H9 (cell line): ENCODE measurements around the gene SYT9. TPM values are rescaled to one million over a fixed set of nuclear protein-coding genes. Genes with fewer than 3 reads are reported as not detected.

ENCODE experiments used
- DNase-seq: peaks from one replicate; pipeline ENCODE4 v3.0.0-alpha.2; 2017
- H2AFZ ChIP-seq: one replicate; pipeline ENCODE4 v1.6.1; 2013; ENCODE audit warnings: mild to moderate bottlenecking, low read length, control low read depth, moderate library complexity
- H2AK5ac ChIP-seq: 2 replicates; pipeline ENCODE4 v1.6.1; 2013; ENCODE audit warnings: low read length, control low read depth, mixed read lengths; ENCODE audit not compliant: insufficient read length
- H2BK120ac ChIP-seq: one replicate; pipeline ENCODE4 v1.6.1; 2013; ENCODE audit warnings: low read depth, mild to moderate bottlenecking, low read length, control low read depth, inconsistent platforms; ENCODE audit not compliant: poor library complexity, severe bottlenecking
- H2BK12ac ChIP-seq: 2 replicates; pipeline ENCODE4 v1.6.1; 2013; ENCODE audit warnings: low read length, control low read depth, mixed read lengths, low read depth; ENCODE audit not compliant: insufficient read length
- H2BK15ac ChIP-seq: 2 replicates; pipeline ENCODE4 v1.6.1; 2013; ENCODE audit warnings: low read depth, low read length, control low read depth
- H2BK20ac ChIP-seq: one replicate; pipeline ENCODE4 v1.6.1; 2013; ENCODE audit warnings: low read depth, mild to moderate bottlenecking, low read length, control low read depth, inconsistent platforms; ENCODE audit not compliant: poor library complexity, severe bottlenecking
- H2BK5ac ChIP-seq: 2 replicates; pipeline ENCODE4 v1.6.1; 2013; ENCODE audit warnings: low read length, control low read depth, mixed read lengths; ENCODE audit not compliant: insufficient read length
- H3K14ac ChIP-seq: 2 replicates; pipeline ENCODE4 v1.6.1; 2013; ENCODE audit warnings: low read length, control low read depth; ENCODE audit not compliant: insufficient read depth
- H3K18ac ChIP-seq: 2 replicates; pipeline ENCODE4 v1.6.1; 2013; ENCODE audit warnings: low read depth, mild to moderate bottlenecking, mixed read lengths, low read length, control low read depth; ENCODE audit not compliant: insufficient read length
- H3K23ac ChIP-seq: 2 replicates; pipeline ENCODE4 v1.6.1; 2013; ENCODE audit warnings: low read length, control low read depth, mixed read lengths, low read depth; ENCODE audit not compliant: insufficient read length
- H3K23me2 ChIP-seq: 2 replicates; pipeline ENCODE4 v1.6.1; 2013; ENCODE audit warnings: low read depth, mild to moderate bottlenecking, mixed read lengths, low read length, control low read depth; ENCODE audit not compliant: insufficient read length, poor library complexity, severe bottlenecking
- H3K27ac ChIP-seq: 2 replicates; pipeline ENCODE4 v1.5.1; 2013; ENCODE audit warnings: low read length, control low read depth, mixed read lengths, low read depth; ENCODE audit not compliant: insufficient read length
- H3K27me3 ChIP-seq: 2 replicates; pipeline ENCODE4 v1.6.1; 2013; ENCODE audit warnings: low read length, control low read depth, inconsistent platforms; ENCODE audit not compliant: insufficient read depth
- H3K4ac ChIP-seq: 2 replicates; pipeline ENCODE4 v1.6.1; 2013; ENCODE audit warnings: low read depth, mild to moderate bottlenecking, control low read depth, inconsistent platforms, low read length, moderate library complexity
- H3K4me1 ChIP-seq: 2 replicates; pipeline ENCODE4 v1.6.1; 2013; ENCODE audit warnings: low read length, control low read depth, inconsistent platforms; ENCODE audit not compliant: insufficient read depth
- H3K4me2 ChIP-seq: 2 replicates; pipeline ENCODE4 v1.6.1; 2013; ENCODE audit warnings: low read length, control low read depth, mixed read lengths; ENCODE audit not compliant: insufficient read length, insufficient read depth
- H3K56ac ChIP-seq: 2 replicates; pipeline ENCODE4 v1.6.1; 2013; ENCODE audit warnings: low read depth, mild to moderate bottlenecking, mixed read lengths, low read length, control low read depth; ENCODE audit not compliant: insufficient read length
- H3K79me1 ChIP-seq: 2 replicates; pipeline ENCODE4 v1.6.1; 2013; ENCODE audit warnings: low read depth, mild to moderate bottlenecking, moderate library complexity, low read length, control low read depth, inconsistent platforms; ENCODE audit not compliant: insufficient read depth, poor library complexity, severe bottlenecking
- H3K79me2 ChIP-seq: 2 replicates; pipeline ENCODE4 v1.6.1; 2013; ENCODE audit warnings: low read length, control low read depth, inconsistent platforms; ENCODE audit not compliant: insufficient read depth
- H3K9ac ChIP-seq: 2 replicates; pipeline ENCODE4 v1.6.1; 2013; ENCODE audit warnings: low read length, control low read depth, mixed read lengths; ENCODE audit not compliant: insufficient read length; ENCODE audit errors: extremely low read depth
- H3K9me3 ChIP-seq: one replicate; pipeline ENCODE4 v1.6.1; 2013; ENCODE audit warnings: low read depth, low read length, inconsistent platforms; ENCODE audit not compliant: control insufficient read depth
- H3T11ph ChIP-seq: one replicate; pipeline ENCODE4 v1.6.1; 2013; ENCODE audit warnings: mild to moderate bottlenecking, low read length, control low read depth, inconsistent platforms
- H4K20me1 ChIP-seq: one replicate; pipeline ENCODE4 v1.6.1; 2013; ENCODE audit not compliant: control insufficient read depth, insufficient read length, insufficient read depth
- H4K5ac ChIP-seq: 2 replicates; pipeline ENCODE4 v1.6.1; 2013; ENCODE audit warnings: low read depth, mild to moderate bottlenecking, mixed read lengths, low read length, control low read depth; ENCODE audit not compliant: insufficient read length
- H4K8ac ChIP-seq: replicated peaks from 2 replicates; pipeline ENCODE4 v1.6.1; 2013; ENCODE audit warnings: low read length, control low read depth, mixed read lengths, low read depth; ENCODE audit not compliant: insufficient read length
- H4K91ac ChIP-seq: 2 replicates; pipeline ENCODE4 v1.6.1; 2013; ENCODE audit warnings: low read depth, mild to moderate bottlenecking, moderate library complexity, mixed read lengths, low read length, control low read depth; ENCODE audit not compliant: insufficient read length
- H3K27ac Mint-ChIP-seq, 3 experiments: 2 replicates in 2 of 3; 3 replicates in 1 of 3; pipeline ENCODE4 v1.8.0; 2020 to 2021; ENCODE audit warnings: mixed read lengths in 3 of 3, mild to moderate bottlenecking in 1 of 3, moderate library complexity in 1 of 3
- H3K27me3 Mint-ChIP-seq: 2 replicates; pipeline ENCODE4 v1.8.0; 2021; ENCODE audit warnings: low read depth, mild to moderate bottlenecking, moderate library complexity, mixed read lengths
- H3K36me3 Mint-ChIP-seq, 3 experiments: 2 replicates in 2 of 3; 3 replicates in 1 of 3; pipeline ENCODE4 v1.8.0; 2020 to 2021; ENCODE audit warnings: low read depth in 3 of 3, mixed read lengths in 3 of 3; ENCODE audit not compliant: insufficient read depth in 1 of 3
- H3K4me1 Mint-ChIP-seq, 2 experiments: 2 replicates each; pipeline ENCODE4 v1.8.0; 2020; ENCODE audit warnings: mixed read lengths in 2 of 2
- H3K4me3 Mint-ChIP-seq, 2 experiments: 2 replicates in 1 of 2; 3 replicates in 1 of 2; pipeline ENCODE4 v1.8.0; 2020 to 2021; ENCODE audit warnings: mild to moderate bottlenecking in 2 of 2, mixed read lengths in 2 of 2, moderate library complexity in 1 of 2
- H3K9me3 Mint-ChIP-seq, 2 experiments: 2 replicates in 1 of 2; 3 replicates in 1 of 2; pipeline ENCODE4 v1.8.0; 2020; ENCODE audit warnings: mild to moderate bottlenecking in 2 of 2, mixed read lengths in 2 of 2, moderate library complexity in 1 of 2
- CTCF ChIP-seq: fragments of 200-600 bp; sonication (generic); conservative IDR thresholded peaks from 3 replicates; pipeline ENCODE4 v1.8.0; 2021; ENCODE audit warnings: antibody characterized with exemption, mild to moderate bottlenecking
- WGBS: extraction: QIAGEN DNeasy Blood & Tissue Kit; methylation state at CpG from one replicate; pipeline ENCODE4 v1.1.7; 2013; ENCODE audit warnings: missing lambda C conversion rate, low lambda C conversion rate, mixed read lengths; ENCODE audit not compliant: insufficient read length; ENCODE audit errors: extremely low coverage; 5-methylcytosine and 5-hydroxymethylcytosine counted together
- total RNA-seq: library from RNA; stranded (reverse); gene quantifications from 2 replicates; pipeline ENCODE4 v1.2.1, GENCODE V29; 2021

The SYT9 gene
- total RNA-seq, 1 experiment from 2014 or later, result 0.63 TPM

GRCh38 chr11:7467652-7468051 lies 215.9 kb downstream of the SYT9 start:
- DNase-seq, result no peak
- H3K56ac ChIP-seq, result no peak overlapping the region
- Mint-ChIP-seq H3K27ac (no peak overlapping the region), H3K27me3 (no peaks in the 10 kb centered on the region), H3K4me3 (no peak overlapping the region), H3K36me3 (no peaks in the 10 kb centered on the region), H3K4me1 (peaks cover 0 to 4% of the 10 kb centered on the region in 2 experiments; a peak in 2 of 4 replicates), H3K9me3 (no peaks in the 10 kb centered on the region; a peak in 1 of 5 replicates)
- H4K5ac ChIP-seq, result no peak overlapping the region
- no peak overlapping the region for H2AFZ ChIP-seq
- H3K27me3 ChIP-seq, result no peaks in the 10 kb centered on the region
- no peaks in the 10 kb centered on the region for H4K20me1 ChIP-seq
- no peaks in the 10 kb centered on the region for H3K9me3 ChIP-seq
- H4K8ac ChIP-seq, result no peak overlapping the region
- no peak overlapping the region for H2BK12ac ChIP-seq
- no peak overlapping the region for H3K14ac ChIP-seq
- no peaks in the 10 kb centered on the region for H3K23me2 ChIP-seq
- H3K18ac ChIP-seq, result no peak overlapping the region
- WGBS, result no CpG with 5 or more reads among the region's 2 CpGs
- no peak overlapping the region for H3K9ac ChIP-seq
- no peaks in the 10 kb centered on the region for H3K79me1 ChIP-seq
- H2BK5ac ChIP-seq, result no peak overlapping the region
- no peak overlapping the region for H3K4me2 ChIP-seq
- no peak overlapping the region for H2BK15ac ChIP-seq
- no peak overlapping the region for H3K4ac ChIP-seq
- no peak overlapping the region for H2BK20ac ChIP-seq
- H3K79me2 ChIP-seq, result no peaks in the 10 kb centered on the region
- H2BK120ac ChIP-seq, result no peak overlapping the region
- H3K27ac ChIP-seq, result no peak overlapping the region
- no peak overlapping the region for H3T11ph ChIP-seq
- no peak for TF ChIP-seq CTCF
- 0 out of 2 replicates have a peak, but pooled peaks cover 3% of the 10 kb centered on the region for H3K4me1 ChIP-seq
- H3K23ac ChIP-seq, result no peak overlapping the region
- H4K91ac ChIP-seq, result no peak overlapping the region
- H2AK5ac ChIP-seq, result no peak overlapping the region
